Measurements from ENCODE around the gene PRR16. TPM values are rescaled to one million over a fixed set of nuclear protein-coding genes. Genes with fewer than 3 reads are reported as not detected.

The PRR16 gene
- total and polyA plus RNA-seq, 2 of the 13 experiments (the other 11 are each of a cell fraction or from before 2014, with no cell fraction given), result not detected

GRCh38 chr5:120447706-120448239 lies 16.3 kb upstream of the PRR16 start (continued):
- no peak for TF ChIP-seq HOMEZ (CRISPR knock-in tag; IDR thresholded peaks at IDR 0.05; ENCODE audit: low read depth)
- no peak for TF ChIP-seq NKX3-1 (CRISPR knock-in tag; IDR thresholded peaks at IDR 0.05)
- no peak for TF ChIP-seq ARID3A (IDR thresholded peaks at IDR 0.05; ENCODE audit: low read depth, low read length)
- TF ChIP-seq AHDC1 (CRISPR knock-in tag; IDR thresholded peaks at IDR 0.05; ENCODE audit: borderline replicate concordance), result no peak
- no peak for TF ChIP-seq ZFYVE20 (CRISPR knock-in tag; IDR thresholded peaks at IDR 0.05; ENCODE audit: borderline replicate concordance, low read depth)
- no peak for TF ChIP-seq ZNF761 (CRISPR knock-in tag; conservative IDR thresholded peaks at IDR 0.05)
- no peak for TF ChIP-seq TFE3 (CRISPR knock-in tag; IDR thresholded peaks at IDR 0.05)
- TF ChIP-seq PCBP2 (optimal IDR thresholded peaks at IDR 0.05; ENCODE audit: low read depth, low read length, poor library complexity, severe bottlenecking), result no peak
- no peak for TF ChIP-seq AKNA (CRISPR knock-in tag; IDR thresholded peaks at IDR 0.05; ENCODE audit: borderline replicate concordance)
- no peak for TF ChIP-seq MTA3 (CRISPR knock-in tag; IDR thresholded peaks at IDR 0.05)
- no peak for TF ChIP-seq ZNF550 (CRISPR knock-in tag; IDR thresholded peaks at IDR 0.05; ENCODE audit: borderline replicate concordance)
